Activated B cell treated with CpG ODN at 0.5 μM for 24 hours (primary cell): ENCODE data around the gene WDR73. TPM values are rescaled to one million over a fixed set of nuclear protein-coding genes. Genes with fewer than 3 reads are reported as not detected.
"Not testable (repeated sequence)": the region's sequence is repeated elsewhere in the genome, so short reads cannot be mapped to it uniquely, and the experiment has no call there.

Source experiments
- ATAC-seq: fragments of 200-7000 bp; cut with Tn5 transposase; one replicate; pipeline ENCODE4 v1.10.0; 2021; ENCODE audit warnings: low read depth, mild to moderate bottlenecking, moderate library complexity
- CTCF ChIA-PET: fragments of 350-600 bp; sonication (Branson Sonifier 250); formaldehyde crosslinking; loops from one replicate; lab custom pipeline; 2021; ENCODE audit warnings: antibody characterized with exemption; lab: Charles Lee
- POLR2A ChIA-PET: fragments of 350-600 bp; sonication (Branson Sonifier 250); formaldehyde crosslinking; loops from one replicate; lab custom pipeline; 2021; ENCODE audit warnings: antibody characterized with exemption; lab: Charles Lee
- DNase-seq: peaks from one replicate; pipeline ENCODE4 v3.0.0; 2022
- H3K27ac Mint-ChIP-seq: one replicate; pipeline ENCODE4 v1.8.0; 2020; ENCODE audit warnings: mixed read lengths
- H3K27me3 Mint-ChIP-seq: one replicate; pipeline ENCODE4 v1.8.0; 2021; ENCODE audit warnings: mixed read lengths
- H3K36me3 Mint-ChIP-seq: one replicate; pipeline ENCODE4 v1.8.0; 2021; ENCODE audit warnings: low read depth, mixed read lengths
- H3K4me1 Mint-ChIP-seq: one replicate; pipeline ENCODE4 v1.8.0; 2021; ENCODE audit warnings: mixed read lengths
- H3K4me3 Mint-ChIP-seq: one replicate; pipeline ENCODE4 v1.8.0; 2020; ENCODE audit warnings: mild to moderate bottlenecking, mixed read lengths
- H3K9me3 Mint-ChIP-seq: one replicate; pipeline ENCODE4 v1.8.0; 2020; ENCODE audit warnings: mixed read lengths
- intact Hi-C: fragments of 100-400 bp; cut with micrococcal nuclease; formaldehyde crosslinking; loops from one replicate; pipeline ENCODE4 v1.15.1; 2024
- total RNA-seq: library from RNA; stranded (reverse); gene quantifications from 2 replicates; pipeline ENCODE4 v1.2.3, GENCODE V29; 2022
- TF ChIP-seq, protein P1 (sequence below): fragments of 200-600 bp; IDR thresholded peaks from one replicate; pipeline ENCODE4 v1.8.0; 2022; ENCODE audit warnings: antibody characterized with exemption, mild to moderate bottlenecking

The WDR73 gene
- total RNA-seq, 1 donor from 2014 or later, result 38.9 TPM

DNA sequence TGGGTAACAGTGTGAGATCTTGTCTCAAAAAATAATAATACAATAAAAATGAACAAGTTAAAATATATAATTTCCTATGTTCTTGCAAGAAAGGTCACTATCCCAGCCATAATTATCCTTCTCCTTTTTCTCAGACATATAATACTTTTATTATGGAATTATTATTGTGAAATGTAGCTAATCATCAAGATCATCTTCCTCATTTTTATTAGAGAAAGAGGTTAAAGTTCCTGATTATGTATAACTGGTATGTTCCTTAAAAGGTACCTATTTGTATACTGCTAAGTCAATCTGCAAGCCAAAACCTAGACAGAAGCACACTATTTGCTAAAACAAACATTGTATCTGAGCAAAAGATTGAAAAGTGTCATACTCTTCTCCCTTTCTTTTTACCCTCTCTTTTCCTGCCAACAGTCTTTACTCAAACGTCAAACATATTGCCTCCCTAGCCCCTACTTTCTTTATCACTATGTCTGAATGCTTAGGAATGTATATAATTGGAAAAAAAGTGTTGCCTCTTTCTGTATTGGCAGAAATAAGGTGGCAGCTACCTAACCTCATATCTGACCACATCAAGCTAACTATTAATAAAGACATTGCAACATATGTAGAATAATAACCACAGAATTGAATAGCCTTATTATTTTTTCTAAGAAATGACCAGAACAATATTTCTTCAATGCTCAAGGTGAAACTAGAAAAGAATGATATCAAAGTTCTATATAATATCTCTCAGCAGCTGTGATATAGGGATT is 43.3 kb upstream of the WDR73 start:
- Mint-ChIP-seq H3K9me3 (no peaks in the 10 kb centered on the region), H3K27me3 (no peaks in the 10 kb centered on the region), H3K27ac (peak overlapping the region; percentile 26), H3K4me1 (peaks cover 43% of the 10 kb centered on the region), H3K36me3 (peaks cover 11% of the 10 kb centered on the region), H3K4me3 (no peak overlapping the region)
- TF ChIP-seq, protein P1, sequence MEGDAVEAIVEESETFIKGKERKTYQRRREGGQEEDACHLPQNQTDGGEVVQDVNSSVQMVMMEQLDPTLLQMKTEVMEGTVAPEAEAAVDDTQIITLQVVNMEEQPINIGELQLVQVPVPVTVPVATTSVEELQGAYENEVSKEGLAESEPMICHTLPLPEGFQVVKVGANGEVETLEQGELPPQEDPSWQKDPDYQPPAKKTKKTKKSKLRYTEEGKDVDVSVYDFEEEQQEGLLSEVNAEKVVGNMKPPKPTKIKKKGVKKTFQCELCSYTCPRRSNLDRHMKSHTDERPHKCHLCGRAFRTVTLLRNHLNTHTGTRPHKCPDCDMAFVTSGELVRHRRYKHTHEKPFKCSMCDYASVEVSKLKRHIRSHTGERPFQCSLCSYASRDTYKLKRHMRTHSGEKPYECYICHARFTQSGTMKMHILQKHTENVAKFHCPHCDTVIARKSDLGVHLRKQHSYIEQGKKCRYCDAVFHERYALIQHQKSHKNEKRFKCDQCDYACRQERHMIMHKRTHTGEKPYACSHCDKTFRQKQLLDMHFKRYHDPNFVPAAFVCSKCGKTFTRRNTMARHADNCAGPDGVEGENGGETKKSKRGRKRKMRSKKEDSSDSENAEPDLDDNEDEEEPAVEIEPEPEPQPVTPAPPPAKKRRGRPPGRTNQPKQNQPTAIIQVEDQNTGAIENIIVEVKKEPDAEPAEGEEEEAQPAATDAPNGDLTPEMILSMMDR, result no peak
- POLR2A ChIA-PET, result interaction anchor here (0.7 kb wide), 2 partner anchors 36 to 622 kb away, joined by 3 to 7 read pairs; no protein-coding TSS in a partner anchor
- intact Hi-C loops, result no loop called here
- CTCF ChIA-PET, result no interaction called here
- ATAC-seq (no peak), DNase-seq (no peak)

DNA sequence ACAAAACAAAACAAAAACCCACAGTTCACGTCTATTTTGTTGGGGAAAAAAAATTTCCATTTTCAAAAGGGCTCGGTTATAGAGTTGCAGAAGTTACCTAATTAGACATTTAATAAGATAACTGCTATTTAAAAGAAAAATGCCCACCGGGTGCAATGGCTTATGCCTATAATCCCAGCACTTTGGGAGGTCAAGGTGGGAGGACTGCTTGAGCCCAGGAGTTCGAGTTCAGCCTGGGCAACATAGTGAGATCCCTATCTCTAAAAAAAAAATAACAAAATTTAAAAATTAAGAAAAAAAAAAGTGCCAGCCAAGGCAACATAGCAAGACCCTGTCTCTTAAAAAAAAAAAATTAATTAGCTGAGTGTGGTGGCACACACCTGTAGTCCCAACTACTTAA is 42.7 kb upstream of the WDR73 start:
- H3K27me3 Mint-ChIP-seq, result no peaks in the 10 kb centered on the region
- H3K27ac Mint-ChIP-seq, result no peak overlapping the region
- H3K9me3 Mint-ChIP-seq, result no peaks in the 10 kb centered on the region
- POLR2A ChIA-PET, result interaction anchor here (0.7 kb wide), 1 partner anchor 622 kb away, joined by 3 read pairs; no protein-coding TSS in a partner anchor
- CTCF ChIA-PET, result no interaction called here
- peaks cover 11% of the 10 kb centered on the region for H3K36me3 Mint-ChIP-seq
- no peak overlapping the region for H3K4me3 Mint-ChIP-seq
- DNase-seq (no peak), ATAC-seq (no peak)
- H3K4me1 Mint-ChIP-seq, result peaks cover 46% of the 10 kb centered on the region
- TF ChIP-seq, protein P1, result no peak
- intact Hi-C loops, result no loop called here

DNA sequence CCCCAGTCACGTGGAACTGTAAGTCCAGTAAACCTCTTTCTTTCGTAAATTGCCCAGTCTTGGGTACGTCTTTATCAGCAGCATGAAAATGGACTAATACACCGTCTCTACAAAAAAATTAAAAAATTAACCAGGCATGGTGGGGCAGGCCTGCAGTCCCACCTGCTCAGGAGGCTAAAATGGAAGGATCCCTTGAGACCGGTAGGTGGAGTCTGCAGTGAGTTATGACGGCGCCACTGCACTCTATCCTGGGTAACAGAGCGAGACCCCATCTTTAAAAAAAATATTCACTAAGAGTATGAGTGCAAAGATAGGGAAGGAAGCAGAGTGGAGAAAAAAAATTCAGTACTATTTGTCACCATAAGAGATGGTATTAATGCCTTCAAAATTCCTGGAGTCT is 36.3 kb upstream of the WDR73 start:
- Mint-ChIP-seq H3K27ac (peak overlapping the region; percentile 85), H3K4me1 (peaks cover 52% of the 10 kb centered on the region), H3K27me3 (no peaks in the 10 kb centered on the region), H3K36me3 (peaks cover 34% of the 10 kb centered on the region), H3K9me3 (peaks cover 4% of the 10 kb centered on the region), H3K4me3 (peak overlapping the region; percentile 41)
- CTCF ChIA-PET, result no interaction called here
- intact Hi-C loops, result no loop called here
- POLR2A ChIA-PET, result no interaction called here
- ATAC-seq (peak; percentile 76), DNase-seq (no peak)
- TF ChIP-seq, protein P1, result no peak

DNA sequence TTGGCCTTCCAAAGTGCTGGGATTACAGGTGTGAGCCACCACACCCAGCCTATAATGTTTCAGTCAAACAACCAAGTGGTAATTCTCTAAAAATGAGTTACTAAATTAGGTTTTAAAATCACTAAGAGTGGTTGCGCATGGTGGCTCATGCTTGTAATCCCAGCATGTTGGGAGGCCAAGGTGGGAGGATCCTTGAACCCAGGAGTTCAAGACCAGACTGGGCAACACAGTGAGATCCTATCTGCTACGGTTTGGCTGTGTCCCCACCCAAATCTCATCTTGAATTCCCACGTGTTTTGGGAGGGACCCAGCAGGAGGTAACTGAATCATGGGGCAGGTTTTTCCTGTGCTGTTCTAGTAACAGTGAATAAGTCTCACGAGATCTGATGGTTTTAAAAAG is 35.8 kb upstream of the WDR73 start:
- DNase-seq (no peak), ATAC-seq (no peak)
- intact Hi-C loops, result no loop called here
- H3K27ac Mint-ChIP-seq, result peak overlapping the region; percentile 85
- ChIA-PET CTCF (no interaction called here), POLR2A (no interaction called here)
- peaks cover 53% of the 10 kb centered on the region for H3K4me1 Mint-ChIP-seq
- H3K9me3 Mint-ChIP-seq, result peaks cover 4% of the 10 kb centered on the region
- no peaks in the 10 kb centered on the region for H3K27me3 Mint-ChIP-seq
- TF ChIP-seq, protein P1, result no peak
- H3K36me3 Mint-ChIP-seq, result peaks cover 36% of the 10 kb centered on the region
- no peak overlapping the region for H3K4me3 Mint-ChIP-seq

DNA sequence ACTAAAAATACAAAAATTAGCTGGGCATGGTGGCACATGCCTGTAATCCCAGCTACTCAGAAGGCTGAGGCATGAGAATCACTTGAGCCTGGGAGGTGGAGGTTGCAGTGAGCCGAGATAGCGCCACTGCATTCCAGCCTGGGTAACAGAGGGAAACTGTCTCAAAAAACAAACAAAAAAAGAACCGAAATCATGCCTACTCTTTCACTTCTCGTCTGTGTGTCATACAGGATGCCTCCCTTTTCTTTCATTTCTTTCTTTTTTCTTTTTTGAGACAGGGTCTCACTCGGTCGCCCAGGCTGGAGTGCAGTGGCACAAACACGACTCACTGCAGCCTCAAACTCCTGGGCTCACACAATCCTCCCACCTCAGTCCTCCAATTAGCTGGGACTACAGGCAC is 32.4 kb upstream of the WDR73 start:
- H3K27me3 Mint-ChIP-seq, result not testable (repeated sequence)

More for the DNA sequence above, 32.4 kb upstream of the WDR73 start:
- Mint-ChIP-seq H3K36me3 (peaks cover 52% of the 10 kb centered on the region), H3K4me1 (peaks cover 52% of the 10 kb centered on the region), H3K27ac (peak overlapping the region; percentile 83), H3K4me3 (peak overlapping the region; percentile 72)
- DNase-seq, H3K9me3 Mint-ChIP-seq, CTCF ChIA-PET: not testable (repeated sequence)
- ATAC-seq, result peak; percentile 60
- POLR2A ChIA-PET, result interaction anchor here (1.1 to 1.3 kb wide), 2 partner anchors 30 to 81 kb away, joined by 3 to 5 read pairs; partner anchors contain the start of gene SEC11A
- intact Hi-C loops, result loop anchor here (1.0 to 2.0 kb wide), 4 partner anchors 16 to 62 kb away; partner anchors contain the start of genes NMB, WDR73 and ZNF592
